ENCODE measurements around the gene ZMYND11. TPM values are rescaled to one million over a fixed set of nuclear protein-coding genes. Genes with fewer than 3 reads are reported as not detected.

Gene ZMYND11
- total RNA-seq, 1 experiment from 2014 or later: 37.5 TPM

- CTCF ChIA-PET: no interaction called here
- ATAC-seq (no peak), DNase-seq (ENCODE audit: low read depth, low spot score) (no peak)
- TF ChIP-seq REST (IDR thresholded peaks at IDR 0.05; ENCODE audit: insufficient read depth in 1 of 2, low read depth in 2 of 2, low read length in 1 of 2) (no peak), TCF7L2 (IDR thresholded peaks at IDR 0.05; ENCODE audit: low read depth, low read length) (no peak), POLR2AphosphoS5 (IDR thresholded peaks at IDR 0.05; ENCODE audit: low read depth, low read length) (no peak)
- no peaks in the 10 kb centered on the region for H3K27me3 ChIP-seq (ENCODE audit: control insufficient read depth, insufficient read depth, low read length)
- no peaks in the 10 kb centered on the region for H3K4me1 ChIP-seq (ENCODE audit: control insufficient read depth, insufficient read depth, low read length)
- no peaks in the 10 kb centered on the region for H3K9me3 ChIP-seq (ENCODE audit: control insufficient read depth, insufficient read depth, low read depth, low read length)
- in situ Hi-C loops (cut with HindIII; ENCODE audit: low pct_unique_long_range_greater_than_20kb, low sequenced_read_pairs): no loop called here
- no peak overlapping the region for H3K27ac ChIP-seq (ENCODE audit: low read length)
- intact Hi-C loops (cut with micrococcal nuclease; ENCODE audit: unreplicated experiment): no loop called here
- no TSS peak for BruUV-seq (replicated peaks)
- POLR2A ChIA-PET: no interaction called here
- H3K36me3 ChIP-seq (ENCODE audit: control insufficient read depth, insufficient read depth, low read length): no peaks in the 10 kb centered on the region
- no peak overlapping the region for H3K4me3 ChIP-seq (ENCODE audit: low read depth in 2 of 2, low read length in 2 of 2)
Observed at GRCh38 chr10:275680-276079, 140.4 kb downstream of the ZMYND11 start.

- in situ Hi-C loops (cut with HindIII; ENCODE audit: low pct_unique_long_range_greater_than_20kb, low sequenced_read_pairs) (no loop called here), intact Hi-C loops (cut with micrococcal nuclease; ENCODE audit: unreplicated experiment) (no loop called here)
- ChIA-PET CTCF (no interaction called here), POLR2A (no interaction called here)
- H3K36me3 ChIP-seq (ENCODE audit: control insufficient read depth, insufficient read depth, low read length): no peaks in the 10 kb centered on the region
- no peaks in the 10 kb centered on the region for H3K27me3 ChIP-seq (ENCODE audit: control insufficient read depth, insufficient read depth, low read length)
- H3K9me3 ChIP-seq (ENCODE audit: control insufficient read depth, insufficient read depth, low read depth, low read length): no peaks in the 10 kb centered on the region
- DNase-seq (ENCODE audit: low read depth, low spot score) (no peak), ATAC-seq (no peak)
- H3K4me3 ChIP-seq (ENCODE audit: low read depth in 2 of 2, low read length in 2 of 2): no peak overlapping the region
- H3K27ac ChIP-seq (ENCODE audit: low read length): no peak overlapping the region
- BruUV-seq (replicated peaks): no TSS peak
- H3K4me1 ChIP-seq (ENCODE audit: control insufficient read depth, insufficient read depth, low read length): no peaks in the 10 kb centered on the region
- TF ChIP-seq CTCF (IDR thresholded peaks at IDR 0.05): no peak
- TF ChIP-seq POLR2AphosphoS5 (IDR thresholded peaks at IDR 0.05; ENCODE audit: low read depth, low read length): no peak
- TF ChIP-seq TCF7L2 (IDR thresholded peaks at IDR 0.05; ENCODE audit: low read depth, low read length): no peak
- no peak for TF ChIP-seq REST (IDR thresholded peaks at IDR 0.05; ENCODE audit: insufficient read depth in 1 of 2, low read depth in 2 of 2, low read length in 1 of 2)
- TF ChIP-seq SIN3A (IDR thresholded peaks at IDR 0.05; ENCODE audit: borderline replicate concordance, insufficient read depth, low read depth, low read length): no peak
Observed at GRCh38 chr10:277963-278362, 142.7 kb downstream of the ZMYND11 start.

Measured in Panc1 (cell line).